SK-N-SH (cell line): ENCODE data around the gene ZNRF4.

Experiments
- CHD2 ChIP-seq: fragments of 150-350 bp; IDR thresholded peaks from 2 replicates; pipeline ENCODE4 v1.6.1; 2018; ENCODE audit warnings: low read length; ENCODE audit not compliant: partially characterized antibody
- CTCF ChIP-seq: fragments of 200-600 bp; sonication (generic); IDR thresholded peaks from 2 replicates; pipeline ENCODE4 v1.6.1; 2017; ENCODE audit warnings: antibody characterized with exemption, mild to moderate bottlenecking, moderate library complexity
- FOXJ3 ChIP-seq: sonication (generic); formaldehyde crosslinking; IDR thresholded peaks from 2 replicates; pipeline ENCODE4 v1.5.1; 2020; ENCODE audit warnings: mild to moderate bottlenecking, missing genetic modification reagents
- JUND ChIP-seq: IDR thresholded peaks from 2 replicates; pipeline ENCODE4 v1.4.0; 2012
- MAX ChIP-seq: IDR thresholded peaks from 2 replicates; pipeline ENCODE4 v1.4.0; 2012; ENCODE audit warnings: low read depth
- POLR2AphosphoS5 ChIP-seq: IDR thresholded peaks from 2 replicates; pipeline ENCODE4 v1.6.1; 2012; ENCODE audit warnings: low read depth, low read length
- REST ChIP-seq: IDR thresholded peaks from 2 replicates; pipeline ENCODE4 v1.6.1; 2012; ENCODE audit warnings: mild to moderate bottlenecking, low read depth, low read length, moderate library complexity
- USF1 ChIP-seq: IDR thresholded peaks from 2 replicates; pipeline ENCODE4 v1.4.0; 2012; ENCODE audit warnings: low read depth, borderline replicate concordance

- TF ChIP-seq REST (no peak), CTCF (no peak), POLR2AphosphoS5 (no peak), FOXJ3 (CRISPR knock-in tag) (no peak), CHD2 (no peak), MAX (no peak), USF1 (no peak), JUND (no peak)
These were observed 37.6 kb downstream of the ZNRF4 start for GRCh38 chr19:5492635-5493409.
